ENCODE measurements around the gene SPOCD1. TPM values are rescaled to one million over a fixed set of nuclear protein-coding genes. Genes with fewer than 3 reads are reported as not detected.

Gene SPOCD1
- total and polyA plus RNA-seq, 4 donors, result under 0.01 to 0.19 (median 0.12) TPM; not detected in 1

GRCh38 chr1:31802190-31803150 lies 13.4 kb downstream of the SPOCD1 start:
- Histone ChIP-seq H3K9me3 (ENCODE audit: control insufficient read depth in 4 of 4, low read length in 3 of 4) (no peaks in the 10 kb centered on the region), H3K36me3 (ENCODE audit: control insufficient read depth in 4 of 4, insufficient read depth in 3 of 4, low read depth in 1 of 4, low read length in 3 of 4) (no peaks in the 10 kb centered on the region), H3K27ac (ENCODE audit: low read depth in 1 of 2, low read length in 2 of 2) (no peak overlapping the region), H3K9ac (ENCODE audit: low read depth in 1 of 2, low read length in 2 of 2) (peak overlapping the region in 1 of 2 donors; percentile 31), H3K27me3 (ENCODE audit: control insufficient read depth in 4 of 4, insufficient read depth in 4 of 4, low read length in 3 of 4) (peaks cover 0 to 4% (median under 1%) of the 10 kb centered on the region in 4 donors), H3K4me3 (ENCODE audit: low read depth in 1 of 3, low read length in 3 of 3) (peak overlapping the region in 1 of 3 donors; percentile 24), H3K4me1 (ENCODE audit: control insufficient read depth in 4 of 4, insufficient read depth in 4 of 4, low read length in 3 of 4) (no peaks in the 10 kb centered on the region)
- WGBS, result 60% methylated on average over 13 of the region's 13 CpGs
- TF ChIP-seq CTCF (IDR thresholded peaks at IDR 0.05; ENCODE audit: low read depth, low read length, missing input control) (no peak), EGR1 (IDR thresholded peaks at IDR 0.05; ENCODE audit: low read depth in 2 of 2) (no peak), ZBTB33 (IDR thresholded peaks at IDR 0.05) (no peak), YY1 (IDR thresholded peaks at IDR 0.05) (no peak), MAX (IDR thresholded peaks at IDR 0.05) (no peak), SP1 (IDR thresholded peaks at IDR 0.05) (no peak), HNF4A (conservative IDR thresholded peaks at IDR 0.05) (no peak), REST (IDR thresholded peaks at IDR 0.05) (no peak), HNF4G (IDR thresholded peaks at IDR 0.05) (no peak), GABPA (IDR thresholded peaks at IDR 0.05 in 1 of 2, conservative IDR thresholded peaks at IDR 0.05 in 1 of 2) (no peak)
- DNase-seq (ENCODE audit: low spot score), result no peak

GRCh38 chr1:31801458-31801857 lies 14.4 kb downstream of the SPOCD1 start:
- H3K27ac ChIP-seq (ENCODE audit: low read depth in 1 of 2, low read length in 2 of 2), result no peak overlapping the region
- no peak for DNase-seq (ENCODE audit: low spot score)
- H3K4me1 ChIP-seq (ENCODE audit: control insufficient read depth in 4 of 4, insufficient read depth in 4 of 4, low read length in 3 of 4), result no peaks in the 10 kb centered on the region
- WGBS, result 75% methylated on average over 1 of the region's 1 CpG
- no peaks in the 10 kb centered on the region for H3K9me3 ChIP-seq (ENCODE audit: control insufficient read depth in 4 of 4, low read length in 3 of 4)
- H3K27me3 ChIP-seq (ENCODE audit: control insufficient read depth in 4 of 4, insufficient read depth in 4 of 4, low read length in 3 of 4), result peaks cover 0 to 4% (median 1%) of the 10 kb centered on the region in 4 donors
- no peak overlapping the region for H3K9ac ChIP-seq (ENCODE audit: low read depth in 1 of 2, low read length in 2 of 2)
- no peaks in the 10 kb centered on the region for H3K36me3 ChIP-seq (ENCODE audit: control insufficient read depth in 4 of 4, insufficient read depth in 3 of 4, low read depth in 1 of 4, low read length in 3 of 4)
- H3K4me3 ChIP-seq (ENCODE audit: low read depth in 1 of 3, low read length in 3 of 3), result no peak overlapping the region
- TF ChIP-seq EGR1 (IDR thresholded peaks at IDR 0.05; ENCODE audit: low read depth in 2 of 2) (no peak), ATF3 (IDR thresholded peaks at IDR 0.05) (no peak), TAF1 (conservative IDR thresholded peaks at IDR 0.05) (no peak), SP1 (IDR thresholded peaks at IDR 0.05) (no peak), YY1 (IDR thresholded peaks at IDR 0.05) (no peak), REST (IDR thresholded peaks at IDR 0.05) (no peak), MAX (IDR thresholded peaks at IDR 0.05) (no peak)

Data from liver (tissue), 9 donors.